ENCODE measurements around the gene MYH7B.

DNA sequence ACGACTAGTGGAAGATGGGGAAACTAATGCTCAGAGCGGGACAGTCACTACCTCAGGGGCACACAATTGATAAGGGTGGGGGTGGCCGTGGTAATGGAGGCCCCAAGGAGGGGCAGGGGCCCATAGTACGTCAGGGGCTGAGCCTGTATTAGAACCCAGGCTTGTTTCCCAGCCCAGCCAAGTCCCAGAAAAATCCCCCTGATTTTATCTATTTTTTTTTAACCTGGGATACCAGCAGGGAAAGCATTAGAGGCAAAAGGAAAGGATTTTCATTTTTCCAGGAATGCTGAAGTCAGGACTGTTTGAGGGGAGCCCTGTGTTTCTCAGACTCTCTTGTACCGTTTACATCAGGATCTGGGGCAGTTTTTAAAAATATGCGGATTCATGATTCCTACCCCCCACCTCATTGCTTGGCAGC is 382 bp downstream of the MYH7B start:
- TF ChIP-seq POLR2A (IDR thresholded peaks at IDR 0.05; ENCODE audit: low read depth, low read length) = no peak
- TF ChIP-seq TAF1 (IDR thresholded peaks at IDR 0.05; ENCODE audit: borderline replicate concordance, low read depth, low read length) = no peak
- TF ChIP-seq POLR2AphosphoS5 (IDR thresholded peaks at IDR 0.05; ENCODE audit: low read depth, low read length) = no peak
